K562 (cell line): ENCODE measurements around the gene MMP19.

ENCODE experiments used
- BRD4 ChIP-seq: fragments of 200-600 bp; sonication (generic); IDR thresholded peaks from 2 replicates; pipeline ENCODE4 v1.6.1; 2017; ENCODE audit warnings: inconsistent platforms
- REST ChIP-seq, 2 experiments: fragments of 450-650 bp; formaldehyde crosslinking in 1 of 2; IDR thresholded peaks; 2 replicates each; pipeline versions ENCODE4 v1.4.0 to v1.6.1; 2014 to 2020; ENCODE audit warnings: mild to moderate bottlenecking in 2 of 2, borderline replicate concordance in 1 of 2, low read depth in 1 of 2
- SOX6 ChIP-seq: fragments of 450-650 bp; IDR thresholded peaks from 2 replicates; pipeline ENCODE4 v1.6.1; 2014; ENCODE audit warnings: mild to moderate bottlenecking
- SUPT5H ChIP-seq: fragments of 450-650 bp; IDR thresholded peaks from 2 replicates; pipeline ENCODE4 v1.6.1; 2016
- TAF15 ChIP-seq: fragments of 200-400 bp; formaldehyde crosslinking; IDR thresholded peaks from 2 replicates; pipeline ENCODE4 v1.6.1; 2017; ENCODE audit warnings: mild to moderate bottlenecking, low read depth, low read length, moderate library complexity
- TF ChIP-seq, protein P1 (sequence below), 3 experiments: IDR thresholded peaks in 2 of 3; conservative IDR thresholded peaks in 1 of 3; 2 replicates each; pipeline ENCODE4 v1.5.1; 2011 to 2012; ENCODE audit warnings: low read length in 3 of 3, mild to moderate bottlenecking in 3 of 3, control low read depth in 2 of 3, improper control_type of control experiment in 1 of 3, inconsistent platforms in 1 of 3, low read depth in 1 of 3, mixed read lengths in 1 of 3, moderate library complexity in 1 of 3; ENCODE audit not compliant: insufficient read depth in 2 of 3

DNA sequence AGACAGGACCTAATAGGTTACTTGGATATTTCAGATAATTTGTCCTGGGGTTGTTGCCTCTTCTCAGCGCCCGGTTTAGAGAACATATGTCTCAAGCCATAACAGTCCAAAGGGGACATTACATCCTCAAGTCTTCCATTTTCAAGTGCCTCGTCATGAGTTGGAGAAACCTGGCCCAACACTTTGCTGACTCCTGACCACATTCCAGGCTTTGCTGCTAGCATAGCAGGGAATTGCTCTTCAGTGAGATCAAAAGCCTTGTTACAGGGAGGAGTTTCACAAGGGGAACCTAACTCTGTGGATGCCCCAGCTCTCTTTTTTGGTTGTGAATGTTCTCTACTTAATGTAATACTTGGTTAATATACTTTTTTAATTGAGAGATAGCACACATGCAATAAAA, 8.2 kb upstream of the MMP19 start:
- no peak for TF ChIP-seq TAF15
- no peak for TF ChIP-seq REST (IDR thresholded peaks at IDR 0.05; ENCODE audit: borderline replicate concordance)
- no peak for TF ChIP-seq REST (CRISPR knock-in tag; IDR thresholded peaks at IDR 0.05; ENCODE audit: low read depth)
- TF ChIP-seq, protein P1, sequence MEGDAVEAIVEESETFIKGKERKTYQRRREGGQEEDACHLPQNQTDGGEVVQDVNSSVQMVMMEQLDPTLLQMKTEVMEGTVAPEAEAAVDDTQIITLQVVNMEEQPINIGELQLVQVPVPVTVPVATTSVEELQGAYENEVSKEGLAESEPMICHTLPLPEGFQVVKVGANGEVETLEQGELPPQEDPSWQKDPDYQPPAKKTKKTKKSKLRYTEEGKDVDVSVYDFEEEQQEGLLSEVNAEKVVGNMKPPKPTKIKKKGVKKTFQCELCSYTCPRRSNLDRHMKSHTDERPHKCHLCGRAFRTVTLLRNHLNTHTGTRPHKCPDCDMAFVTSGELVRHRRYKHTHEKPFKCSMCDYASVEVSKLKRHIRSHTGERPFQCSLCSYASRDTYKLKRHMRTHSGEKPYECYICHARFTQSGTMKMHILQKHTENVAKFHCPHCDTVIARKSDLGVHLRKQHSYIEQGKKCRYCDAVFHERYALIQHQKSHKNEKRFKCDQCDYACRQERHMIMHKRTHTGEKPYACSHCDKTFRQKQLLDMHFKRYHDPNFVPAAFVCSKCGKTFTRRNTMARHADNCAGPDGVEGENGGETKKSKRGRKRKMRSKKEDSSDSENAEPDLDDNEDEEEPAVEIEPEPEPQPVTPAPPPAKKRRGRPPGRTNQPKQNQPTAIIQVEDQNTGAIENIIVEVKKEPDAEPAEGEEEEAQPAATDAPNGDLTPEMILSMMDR (IDR thresholded peaks at IDR 0.05 in 2 of 3, conservative IDR thresholded peaks at IDR 0.05 in 1 of 3; ENCODE audit: insufficient read depth in 2 of 3, low read depth in 1 of 3, low read length in 3 of 3): no peak
- TF ChIP-seq BRD4: no peak
- no peak for TF ChIP-seq SUPT5H
- no peak for TF ChIP-seq SOX6
